HepG2 (cell line): Measurements from ENCODE around the gene MLX. TPM values are rescaled to one million over a fixed set of nuclear protein-coding genes. Genes with fewer than 3 reads are reported as not detected.
A peak's percentile ranks its signal among the peaks of the same experiment; 100 is the strongest.

Experiments
- AGO2 ChIP-seq: fragments of 200-400 bp; formaldehyde crosslinking; optimal IDR thresholded peaks from 2 replicates; pipeline ENCODE3; 2017; ENCODE audit warnings: mild to moderate bottlenecking, low read depth, low read length, moderate library complexity
- FOXJ3 ChIP-seq: sonication (generic); formaldehyde crosslinking; IDR thresholded peaks from 2 replicates; pipeline ENCODE4 v1.4.0; 2020; ENCODE audit warnings: missing genetic modification reagents, mild to moderate bottlenecking, borderline replicate concordance
- GATAD1 ChIP-seq: IDR thresholded peaks from 2 replicates; pipeline ENCODE4 v1.6.1; 2016; ENCODE audit warnings: missing genetic modification reagents, missing compliant biosample characterization
- HIC2 ChIP-seq: sonication (generic); formaldehyde crosslinking; IDR thresholded peaks from 2 replicates; pipeline ENCODE4 v1.9.0; 2022; ENCODE audit warnings: low read depth, missing genetic modification reagents
- KLF12 ChIP-seq: sonication (generic); formaldehyde crosslinking; IDR thresholded peaks from 2 replicates; pipeline ENCODE4 v1.4.0; 2020; ENCODE audit warnings: missing genetic modification reagents, borderline replicate concordance
- NFKB2 ChIP-seq: sonication (generic); formaldehyde crosslinking; IDR thresholded peaks from 2 replicates; pipeline ENCODE4 v1.4.0; 2020; ENCODE audit warnings: missing genetic modification reagents, borderline replicate concordance
- TARDBP ChIP-seq: sonication (generic); formaldehyde crosslinking; IDR thresholded peaks from 2 replicates; pipeline ENCODE4 v1.8.0; 2022; ENCODE audit warnings: mild to moderate bottlenecking, missing genetic modification reagents
- TMF1 ChIP-seq: sonication (generic); formaldehyde crosslinking; IDR thresholded peaks from 2 replicates; pipeline ENCODE4 v1.8.1; 2022; ENCODE audit warnings: low read depth, missing genetic modification reagents
- ZBTB21 ChIP-seq: sonication (generic); formaldehyde crosslinking; IDR thresholded peaks from 2 replicates; pipeline ENCODE4 v1.4.0; 2020; ENCODE audit warnings: missing genetic modification reagents
- ZBTB39 ChIP-seq: sonication (generic); formaldehyde crosslinking; IDR thresholded peaks from 2 replicates; pipeline ENCODE4 v1.5.0; 2020; ENCODE audit warnings: missing genetic modification reagents
- ZNF205 ChIP-seq: IDR thresholded peaks from 2 replicates; pipeline ENCODE4 v1.6.1; 2018; ENCODE audit warnings: missing biosample characterization, missing genetic modification reagents
- ZNF207 ChIP-seq: fragments of 450-650 bp; IDR thresholded peaks from 2 replicates; pipeline ENCODE4 v1.6.1; 2016; ENCODE audit warnings: antibody characterized with exemption, borderline replicate concordance
- ZNF225 ChIP-seq: sonication (generic); formaldehyde crosslinking; IDR thresholded peaks from 2 replicates; pipeline ENCODE4 v1.4.0; 2020; ENCODE audit warnings: mild to moderate bottlenecking, missing genetic modification reagents
- ZNF350 ChIP-seq: sonication (generic); formaldehyde crosslinking; IDR thresholded peaks from 2 replicates; pipeline ENCODE4 v1.4.0; 2020; ENCODE audit warnings: mild to moderate bottlenecking, low read depth, missing genetic modification reagents, borderline replicate concordance
- ZNF446 ChIP-seq: sonication (generic); formaldehyde crosslinking; IDR thresholded peaks from 2 replicates; pipeline ENCODE4 v1.5.0; 2020; ENCODE audit warnings: mild to moderate bottlenecking, missing genetic modification reagents
- ZNF510 ChIP-seq: sonication (generic); formaldehyde crosslinking; IDR thresholded peaks from 2 replicates; pipeline ENCODE4 v1.4.0; 2020; ENCODE audit warnings: low read depth, mild to moderate bottlenecking, missing genetic modification reagents
- ZNF761 ChIP-seq: sonication (generic); formaldehyde crosslinking; conservative IDR thresholded peaks from 2 replicates; pipeline ENCODE4 v1.4.0; 2020; ENCODE audit warnings: mild to moderate bottlenecking, missing genetic modification reagents
- polyA plus RNA-seq, 8 experiments: library from polyadenylated mRNA; depleted of rRNA in 3 of 8; stranded (reverse) in 7 of 8; unstranded in 1 of 8; fragments of >200 nt; fragmentation: Illumina TruSeq in 4 of 8; extraction: Trizol in 4 of 8; gene quantifications; 2 replicates each; pipeline versions ENCODE4 v1.2.1 to v1.2.3, GENCODE V29; 2011 to 2016; ENCODE audit warnings: low read depth in 4 of 8, missing spikeins in 1 of 8, mixed read lengths in 1 of 8; ENCODE audit not compliant: insufficient read depth in 1 of 8
- total RNA-seq, 5 experiments: library from RNA; depleted of rRNA; stranded (reverse); fragments of >200 nt; fragmentation: Illumina TruSeq; extraction: Trizol; gene quantifications; 2 replicates each; pipeline ENCODE4 v1.2.3, GENCODE V29; 2016; ENCODE audit warnings: low read depth in 1 of 5
- TF ChIP-seq, protein P1 (sequence below): sonication (generic); formaldehyde crosslinking; conservative IDR thresholded peaks from 2 replicates; pipeline ENCODE4 v1.4.0; 2020; ENCODE audit warnings: missing genetic modification reagents
- TF ChIP-seq, protein P2 (sequence below): sonication (generic); formaldehyde crosslinking; IDR thresholded peaks from 2 replicates; pipeline ENCODE4 v1.4.0; 2020; ENCODE audit warnings: mild to moderate bottlenecking, missing genetic modification reagents

Gene MLX
- total and polyA plus RNA-seq, 2 of the 13 experiments (the other 11 are each of a cell fraction or from before 2014, with no cell fraction given): 38.9 to 74.4 TPM

GRCh38 chr17:42522263-42522790, 44.6 kb upstream of the MLX start (continued):
- TF ChIP-seq FOXJ3 (CRISPR knock-in tag) (no peak), TMF1 (CRISPR knock-in tag) (no peak), ZNF761 (CRISPR knock-in tag) (no peak), AGO2 (no peak), HIC2 (0 out of 2 replicates have a peak, but pooled peaks have one; percentile 4), TARDBP (CRISPR knock-in tag) (no peak), ZNF446 (0 out of 2 replicates have a peak, but pooled peaks have one; percentile 50), KLF12 (CRISPR knock-in tag) (no peak), GATAD1 (no peak), NFKB2 (CRISPR knock-in tag) (peak; percentile 28; the same call in 1 of the 2 replicates), ZBTB21 (CRISPR knock-in tag) (no peak), ZBTB39 (CRISPR knock-in tag) (no peak), ZNF510 (CRISPR knock-in tag) (no peak), ZNF225 (CRISPR knock-in tag) (no peak; the same call in 1 of the 2 replicates), ZNF207 (no peak), ZNF205 (CRISPR knock-in tag) (no peak), ZNF350 (CRISPR knock-in tag) (peak; percentile 19; the same call in 1 of the 2 replicates)
- TF ChIP-seq, protein P1, sequence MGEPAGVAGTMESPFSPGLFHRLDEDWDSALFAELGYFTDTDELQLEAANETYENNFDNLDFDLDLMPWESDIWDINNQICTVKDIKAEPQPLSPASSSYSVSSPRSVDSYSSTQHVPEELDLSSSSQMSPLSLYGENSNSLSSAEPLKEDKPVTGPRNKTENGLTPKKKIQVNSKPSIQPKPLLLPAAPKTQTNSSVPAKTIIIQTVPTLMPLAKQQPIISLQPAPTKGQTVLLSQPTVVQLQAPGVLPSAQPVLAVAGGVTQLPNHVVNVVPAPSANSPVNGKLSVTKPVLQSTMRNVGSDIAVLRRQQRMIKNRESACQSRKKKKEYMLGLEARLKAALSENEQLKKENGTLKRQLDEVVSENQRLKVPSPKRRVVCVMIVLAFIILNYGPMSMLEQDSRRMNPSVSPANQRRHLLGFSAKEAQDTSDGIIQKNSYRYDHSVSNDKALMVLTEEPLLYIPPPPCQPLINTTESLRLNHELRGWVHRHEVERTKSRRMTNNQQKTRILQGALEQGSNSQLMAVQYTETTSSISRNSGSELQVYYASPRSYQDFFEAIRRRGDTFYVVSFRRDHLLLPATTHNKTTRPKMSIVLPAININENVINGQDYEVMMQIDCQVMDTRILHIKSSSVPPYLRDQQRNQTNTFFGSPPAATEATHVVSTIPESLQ (CRISPR knock-in tag): no peak
- TF ChIP-seq, protein P2, sequence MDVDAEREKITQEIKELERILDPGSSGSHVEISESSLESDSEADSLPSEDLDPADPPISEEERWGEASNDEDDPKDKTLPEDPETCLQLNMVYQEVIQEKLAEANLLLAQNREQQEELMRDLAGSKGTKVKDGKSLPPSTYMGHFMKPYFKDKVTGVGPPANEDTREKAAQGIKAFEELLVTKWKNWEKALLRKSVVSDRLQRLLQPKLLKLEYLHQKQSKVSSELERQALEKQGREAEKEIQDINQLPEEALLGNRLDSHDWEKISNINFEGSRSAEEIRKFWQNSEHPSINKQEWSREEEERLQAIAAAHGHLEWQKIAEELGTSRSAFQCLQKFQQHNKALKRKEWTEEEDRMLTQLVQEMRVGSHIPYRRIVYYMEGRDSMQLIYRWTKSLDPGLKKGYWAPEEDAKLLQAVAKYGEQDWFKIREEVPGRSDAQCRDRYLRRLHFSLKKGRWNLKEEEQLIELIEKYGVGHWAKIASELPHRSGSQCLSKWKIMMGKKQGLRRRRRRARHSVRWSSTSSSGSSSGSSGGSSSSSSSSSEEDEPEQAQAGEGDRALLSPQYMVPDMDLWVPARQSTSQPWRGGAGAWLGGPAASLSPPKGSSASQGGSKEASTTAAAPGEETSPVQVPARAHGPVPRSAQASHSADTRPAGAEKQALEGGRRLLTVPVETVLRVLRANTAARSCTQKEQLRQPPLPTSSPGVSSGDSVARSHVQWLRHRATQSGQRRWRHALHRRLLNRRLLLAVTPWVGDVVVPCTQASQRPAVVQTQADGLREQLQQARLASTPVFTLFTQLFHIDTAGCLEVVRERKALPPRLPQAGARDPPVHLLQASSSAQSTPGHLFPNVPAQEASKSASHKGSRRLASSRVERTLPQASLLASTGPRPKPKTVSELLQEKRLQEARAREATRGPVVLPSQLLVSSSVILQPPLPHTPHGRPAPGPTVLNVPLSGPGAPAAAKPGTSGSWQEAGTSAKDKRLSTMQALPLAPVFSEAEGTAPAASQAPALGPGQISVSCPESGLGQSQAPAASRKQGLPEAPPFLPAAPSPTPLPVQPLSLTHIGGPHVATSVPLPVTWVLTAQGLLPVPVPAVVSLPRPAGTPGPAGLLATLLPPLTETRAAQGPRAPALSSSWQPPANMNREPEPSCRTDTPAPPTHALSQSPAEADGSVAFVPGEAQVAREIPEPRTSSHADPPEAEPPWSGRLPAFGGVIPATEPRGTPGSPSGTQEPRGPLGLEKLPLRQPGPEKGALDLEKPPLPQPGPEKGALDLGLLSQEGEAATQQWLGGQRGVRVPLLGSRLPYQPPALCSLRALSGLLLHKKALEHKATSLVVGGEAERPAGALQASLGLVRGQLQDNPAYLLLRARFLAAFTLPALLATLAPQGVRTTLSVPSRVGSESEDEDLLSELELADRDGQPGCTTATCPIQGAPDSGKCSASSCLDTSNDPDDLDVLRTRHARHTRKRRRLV (CRISPR knock-in tag): 0 out of 2 replicates have a peak, but pooled peaks have one; percentile 27
